Liver (tissue), 9 donors: ENCODE results near the gene ACTL8. TPM values are rescaled to one million over a fixed set of nuclear protein-coding genes. Genes with fewer than 3 reads are reported as not detected.

Experiments used
- DNase-seq: peaks from one replicate; pipeline ENCODE4 v3.0.0-alpha.2; 2017; ENCODE audit warnings: low spot score
- H3K27ac ChIP-seq, 2 donors: one replicate each; pipeline ENCODE4 v1.7.0; 2013; ENCODE audit warnings: inconsistent platforms in 2 of 2, low read length in 2 of 2, control low read depth in 1 of 2, low read depth in 1 of 2, mild to moderate bottlenecking in 1 of 2
- H3K27me3 ChIP-seq, 4 donors: one replicate each; pipeline versions ENCODE4 v1.6.1 to v1.7.0; 2013; ENCODE audit warnings: low read length in 3 of 4, inconsistent platforms in 1 of 4, mild to moderate bottlenecking in 1 of 4, moderate library complexity in 1 of 4; ENCODE audit not compliant: control insufficient read depth in 4 of 4, insufficient read depth in 4 of 4
- H3K36me3 ChIP-seq, 4 donors: one replicate each; pipeline versions ENCODE4 v1.6.1 to v1.7.0; 2013; ENCODE audit warnings: low read length in 3 of 4, mild to moderate bottlenecking in 3 of 4, low read depth in 1 of 4, moderate library complexity in 1 of 4; ENCODE audit not compliant: control insufficient read depth in 4 of 4, insufficient read depth in 3 of 4
- H3K4me1 ChIP-seq, 4 donors: one replicate each; pipeline versions ENCODE4 v1.6.1 to v1.7.0; 2013; ENCODE audit warnings: low read length in 3 of 4, mild to moderate bottlenecking in 3 of 4, moderate library complexity in 1 of 4; ENCODE audit not compliant: control insufficient read depth in 4 of 4, insufficient read depth in 4 of 4
- H3K4me3 ChIP-seq, 3 donors: one replicate each; pipeline versions ENCODE4 v1.6.1 to v1.7.0; 2013; ENCODE audit warnings: low read length in 3 of 3, control low read depth in 1 of 3, low read depth in 1 of 3, mild to moderate bottlenecking in 1 of 3
- H3K9ac ChIP-seq, 2 donors: one replicate each; pipeline ENCODE4 v1.7.0; 2013; ENCODE audit warnings: low read length in 2 of 2, mild to moderate bottlenecking in 2 of 2, moderate library complexity in 2 of 2, control low read depth in 1 of 2, low read depth in 1 of 2
- H3K9me3 ChIP-seq, 4 donors: one replicate each; pipeline versions ENCODE4 v1.6.1 to v1.7.0; 2013; ENCODE audit warnings: low read length in 3 of 4; ENCODE audit not compliant: control insufficient read depth in 4 of 4
- CTCF ChIP-seq: fragments of 150-350 bp; IDR thresholded peaks from 2 replicates; pipeline ENCODE4 v1.5.1; 2017; ENCODE audit warnings: improper control_type of control experiment, low read depth, low read length; ENCODE audit not compliant: missing input control
- EGR1 ChIP-seq, 2 donors: IDR thresholded peaks; 2 replicates each; pipeline ENCODE4 v1.6.1; 2016 to 2018; ENCODE audit warnings: antibody characterized with exemption in 2 of 2, low read depth in 2 of 2
- FOXA1 ChIP-seq: IDR thresholded peaks from 2 replicates; pipeline ENCODE4 v1.6.1; 2016; ENCODE audit warnings: antibody characterized with exemption
- FOXA2 ChIP-seq: IDR thresholded peaks from 2 replicates; pipeline ENCODE4 v1.6.1; 2016; ENCODE audit warnings: antibody characterized with exemption
- GABPA ChIP-seq, 2 donors: IDR thresholded peaks in 1 of 2; conservative IDR thresholded peaks in 1 of 2; 2 replicates each; pipeline ENCODE4 v1.6.1; 2016; ENCODE audit warnings: antibody characterized with exemption in 2 of 2, mild to moderate bottlenecking in 1 of 2, moderate library complexity in 1 of 2
- HNF4A ChIP-seq, 2 donors: conservative IDR thresholded peaks; 2 replicates each; pipeline ENCODE4 v1.6.1; 2016; ENCODE audit warnings: antibody characterized with exemption in 2 of 2, mild to moderate bottlenecking in 2 of 2
- HNF4G ChIP-seq: IDR thresholded peaks from 2 replicates; pipeline ENCODE4 v1.6.1; 2016; ENCODE audit warnings: antibody characterized with exemption
- JUND ChIP-seq, 2 donors: IDR thresholded peaks; 2 replicates each; pipeline ENCODE4 v1.6.1; 2016; ENCODE audit warnings: antibody characterized with exemption in 2 of 2
- NR2F2 ChIP-seq: IDR thresholded peaks from 2 replicates; pipeline ENCODE4 v1.6.1; 2016; ENCODE audit warnings: antibody characterized with exemption
- RAD21 ChIP-seq, 2 donors: IDR thresholded peaks; 2 replicates each; pipeline ENCODE4 v1.6.1; 2016; ENCODE audit warnings: antibody characterized with exemption in 2 of 2, mild to moderate bottlenecking in 2 of 2
- RXRA ChIP-seq, 2 donors: IDR thresholded peaks; 2 replicates each; pipeline ENCODE4 v1.6.1; 2017 to 2018; ENCODE audit warnings: antibody characterized with exemption in 2 of 2, mild to moderate bottlenecking in 1 of 2
- SP1 ChIP-seq: IDR thresholded peaks from 2 replicates; pipeline ENCODE4 v1.6.1; 2018; ENCODE audit warnings: antibody characterized with exemption, mild to moderate bottlenecking
- TAF1 ChIP-seq: conservative IDR thresholded peaks from 2 replicates; pipeline ENCODE4 v1.6.1; 2016; ENCODE audit warnings: antibody characterized with exemption, mild to moderate bottlenecking
- YY1 ChIP-seq: IDR thresholded peaks from 2 replicates; pipeline ENCODE4 v1.6.1; 2016; ENCODE audit warnings: antibody characterized with exemption, mild to moderate bottlenecking
- ZBTB33 ChIP-seq: IDR thresholded peaks from 2 replicates; pipeline ENCODE4 v1.6.1; 2016; ENCODE audit warnings: antibody characterized with exemption
- WGBS: extraction: QIAGEN DNeasy Blood & Tissue Kit; methylation state at CpG from one replicate; pipeline ENCODE4 v1.1.7; 2013; 5-methylcytosine and 5-hydroxymethylcytosine counted together
- polyA plus RNA-seq, 2 donors: library from polyadenylated mRNA; stranded (reverse) in 1 of 2; unstranded in 1 of 2; fragments of 200-250 nt in 1 of 2; fragments of >200 nt in 1 of 2; fragmentation: Nextera tagmentation in 1 of 2; extraction: Ambion mirVana in 1 of 2; gene quantifications; one replicate each; pipeline versions ENCODE4 v1.2.1 to v1.2.3, GENCODE V29; 2013 to 2015
- total RNA-seq, 2 donors: library from RNA; depleted of rRNA; stranded (reverse); fragments of >200 nt; gene quantifications; one replicate each; pipeline ENCODE4 v1.2.3, GENCODE V29; 2014
- TF ChIP-seq, protein P1 (sequence below): IDR thresholded peaks from 2 replicates; pipeline ENCODE4 v1.6.1; 2016; ENCODE audit warnings: antibody characterized with exemption
- TF ChIP-seq, protein P2 (sequence below): IDR thresholded peaks from 2 replicates; pipeline ENCODE4 v1.6.1; 2016; ENCODE audit warnings: antibody characterized with exemption, mild to moderate bottlenecking
- TF ChIP-seq, protein P3 (sequence below): IDR thresholded peaks from 2 replicates; pipeline ENCODE4 v1.6.1; 2016; ENCODE audit warnings: antibody characterized with exemption
- donor health status: healthy.
- donor health status: healthy.
- donor health status: healthy.
- donor health status: healthy.
- donor health status: healthy.

Gene ACTL8
- total and polyA plus RNA-seq, 4 donors: not detected

DNA sequence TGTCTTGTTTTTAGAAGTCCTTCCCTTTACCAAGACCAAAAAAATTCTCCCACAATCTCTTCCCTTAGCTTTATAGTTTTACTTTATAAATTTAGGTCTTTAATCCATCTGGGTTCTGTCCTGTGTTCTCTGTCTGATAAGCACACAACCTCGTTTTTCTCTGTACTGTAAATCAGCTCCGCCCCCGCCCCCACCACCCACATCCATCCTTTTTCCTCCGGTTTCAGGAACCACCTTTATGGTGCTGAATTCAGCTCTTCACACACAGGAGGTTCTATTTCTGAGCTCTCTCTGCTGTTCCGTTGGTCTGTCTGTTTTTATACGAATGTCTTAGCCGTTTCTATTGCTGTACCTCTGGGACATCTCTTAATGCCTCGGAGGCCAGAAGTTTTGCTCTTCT, 44.5 kb downstream of the ACTL8 start:
- Histone ChIP-seq H3K36me3 (no peaks in the 10 kb centered on the region), H3K9me3 (no peaks in the 10 kb centered on the region), H3K9ac (no peak overlapping the region), H3K27ac (no peak overlapping the region), H3K4me3 (no peak overlapping the region), H3K27me3 (peaks cover 0 to 3% (median 0%) of the 10 kb centered on the region in 4 donors), H3K4me1 (no peaks in the 10 kb centered on the region)
- DNase-seq: no peak
- 52% methylated on average over 8 of the region's 8 CpGs for WGBS
- TF ChIP-seq TAF1 (no peak), CTCF (no peak), YY1 (no peak), HNF4G (no peak)

GRCh38 chr1:17802164-17802563, 47.0 kb downstream of the ACTL8 start:
- no peak overlapping the region for H3K9ac ChIP-seq
- no peak overlapping the region for H3K4me3 ChIP-seq
- H3K27me3 ChIP-seq: peaks cover 0 to 3% (median 0%) of the 10 kb centered on the region in 4 donors
- 79% methylated on average over 11 of the region's 11 CpGs for WGBS
- DNase-seq: no peak
- no peak overlapping the region for H3K27ac ChIP-seq
- no peaks in the 10 kb centered on the region for H3K4me1 ChIP-seq
- TF ChIP-seq NR2F2 (no peak), JUND (IDR thresholded peaks at IDR 0.05) (no peak), GABPA (IDR thresholded peaks at IDR 0.05 in 1 of 2, conservative IDR thresholded peaks at IDR 0.05 in 1 of 2) (no peak), SP1 (no peak), EGR1 (IDR thresholded peaks at IDR 0.05; ENCODE audit: low read depth in 2 of 2) (no peak), TAF1 (no peak), HNF4G (no peak), FOXA2 (no peak), FOXA1 (no peak), YY1 (no peak), HNF4A (conservative IDR thresholded peaks at IDR 0.05) (no peak), RXRA (IDR thresholded peaks at IDR 0.05) (no peak), CTCF (no peak), RAD21 (IDR thresholded peaks at IDR 0.05) (no peak), ZBTB33 (no peak)
- TF ChIP-seq, protein P1, sequence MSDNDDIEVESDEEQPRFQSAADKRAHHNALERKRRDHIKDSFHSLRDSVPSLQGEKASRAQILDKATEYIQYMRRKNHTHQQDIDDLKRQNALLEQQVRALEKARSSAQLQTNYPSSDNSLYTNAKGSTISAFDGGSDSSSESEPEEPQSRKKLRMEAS: no peak
- TF ChIP-seq, protein P2, sequence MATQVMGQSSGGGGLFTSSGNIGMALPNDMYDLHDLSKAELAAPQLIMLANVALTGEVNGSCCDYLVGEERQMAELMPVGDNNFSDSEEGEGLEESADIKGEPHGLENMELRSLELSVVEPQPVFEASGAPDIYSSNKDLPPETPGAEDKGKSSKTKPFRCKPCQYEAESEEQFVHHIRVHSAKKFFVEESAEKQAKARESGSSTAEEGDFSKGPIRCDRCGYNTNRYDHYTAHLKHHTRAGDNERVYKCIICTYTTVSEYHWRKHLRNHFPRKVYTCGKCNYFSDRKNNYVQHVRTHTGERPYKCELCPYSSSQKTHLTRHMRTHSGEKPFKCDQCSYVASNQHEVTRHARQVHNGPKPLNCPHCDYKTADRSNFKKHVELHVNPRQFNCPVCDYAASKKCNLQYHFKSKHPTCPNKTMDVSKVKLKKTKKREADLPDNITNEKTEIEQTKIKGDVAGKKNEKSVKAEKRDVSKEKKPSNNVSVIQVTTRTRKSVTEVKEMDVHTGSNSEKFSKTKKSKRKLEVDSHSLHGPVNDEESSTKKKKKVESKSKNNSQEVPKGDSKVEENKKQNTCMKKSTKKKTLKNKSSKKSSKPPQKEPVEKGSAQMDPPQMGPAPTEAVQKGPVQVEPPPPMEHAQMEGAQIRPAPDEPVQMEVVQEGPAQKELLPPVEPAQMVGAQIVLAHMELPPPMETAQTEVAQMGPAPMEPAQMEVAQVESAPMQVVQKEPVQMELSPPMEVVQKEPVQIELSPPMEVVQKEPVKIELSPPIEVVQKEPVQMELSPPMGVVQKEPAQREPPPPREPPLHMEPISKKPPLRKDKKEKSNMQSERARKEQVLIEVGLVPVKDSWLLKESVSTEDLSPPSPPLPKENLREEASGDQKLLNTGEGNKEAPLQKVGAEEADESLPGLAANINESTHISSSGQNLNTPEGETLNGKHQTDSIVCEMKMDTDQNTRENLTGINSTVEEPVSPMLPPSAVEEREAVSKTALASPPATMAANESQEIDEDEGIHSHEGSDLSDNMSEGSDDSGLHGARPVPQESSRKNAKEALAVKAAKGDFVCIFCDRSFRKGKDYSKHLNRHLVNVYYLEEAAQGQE: no peak
- TF ChIP-seq, protein P3, sequence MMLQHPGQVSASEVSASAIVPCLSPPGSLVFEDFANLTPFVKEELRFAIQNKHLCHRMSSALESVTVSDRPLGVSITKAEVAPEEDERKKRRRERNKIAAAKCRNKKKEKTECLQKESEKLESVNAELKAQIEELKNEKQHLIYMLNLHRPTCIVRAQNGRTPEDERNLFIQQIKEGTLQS: no peak
- H3K36me3 ChIP-seq: no peaks in the 10 kb centered on the region
- no peaks in the 10 kb centered on the region for H3K9me3 ChIP-seq
